GM12873 (cell line): Measurements from ENCODE around the gene RNLS.

Experiments
- CTCF ChIP-seq: IDR thresholded peaks from 2 replicates; pipeline ENCODE4 v1.5.1; 2012; ENCODE audit warnings: low read depth, mild to moderate bottlenecking, moderate library complexity, low read length, control low read depth; ENCODE audit not compliant: insufficient read depth; ENCODE audit errors: missing control alignments

The RNLS gene

GRCh38 chr10:88253622-88254021 is 329.5 kb downstream of the RNLS start:
- no peak for TF ChIP-seq CTCF

GRCh38 chr10:88253128-88253527 is 330.0 kb downstream of the RNLS start:
- no peak for TF ChIP-seq CTCF

GRCh38 chr10:88249450-88249849 is 333.7 kb downstream of the RNLS start:
- TF ChIP-seq CTCF: no peak

- TF ChIP-seq CTCF: no peak
These were observed 336.4 kb downstream of the RNLS start for GRCh38 chr10:88246675-88247074.

- TF ChIP-seq CTCF: no peak
These were observed 337.1 kb downstream of the RNLS start for GRCh38 chr10:88245974-88246511.

- TF ChIP-seq CTCF: no peak
These were observed 338.1 kb downstream of the RNLS start for GRCh38 chr10:88244781-88245625.

GRCh38 chr10:88243836-88244730 is 339.0 kb downstream of the RNLS start:
- TF ChIP-seq CTCF: no peak
